SK-N-SH treated with all-trans-retinoic acid at 6 μM for 48 hours (cell line): Measurements from ENCODE around the gene MAST3.

Experiments used
- CREB5 ChIP-seq: fragments of 250-450 bp; sonication (Bioruptor Pico); IDR thresholded peaks from 2 replicates; pipeline ENCODE4 v1.5.1; 2020; ENCODE audit warnings: low read depth, mild to moderate bottlenecking, moderate library complexity
- PATZ1 ChIP-seq: fragments of 250-450 bp; sonication (Bioruptor Pico); IDR thresholded peaks from 2 replicates; pipeline ENCODE4 v1.8.0; 2020; ENCODE audit warnings: mild to moderate bottlenecking, moderate library complexity, borderline replicate concordance
- RARB ChIP-seq: fragments of 250-450 bp; sonication (Bioruptor Pico); IDR thresholded peaks from 2 replicates; pipeline ENCODE4 v1.8.0; 2021; ENCODE audit warnings: mild to moderate bottlenecking, moderate library complexity
- TSHZ2 ChIP-seq: fragments of 250-450 bp; sonication (Bioruptor Pico); IDR thresholded peaks from 2 replicates; pipeline ENCODE4 v1.5.0; 2020; ENCODE audit warnings: mild to moderate bottlenecking, moderate library complexity
- ZFP3 ChIP-seq: fragments of 250-450 bp; sonication (Bioruptor Pico); IDR thresholded peaks from 2 replicates; pipeline ENCODE4 v1.5.0; 2020; ENCODE audit warnings: mild to moderate bottlenecking, moderate library complexity
- ZNF70 ChIP-seq: fragments of 450-650 bp; formaldehyde crosslinking; IDR thresholded peaks from 2 replicates; pipeline ENCODE4 v1.5.0; 2020; ENCODE audit warnings: mild to moderate bottlenecking, moderate library complexity

- TF ChIP-seq PATZ1 (CRISPR knock-in tag) (0 out of 2 replicates have a peak, but pooled peaks have one; percentile 10), TSHZ2 (CRISPR knock-in tag) (peak; percentile 53; the same call in 1 of the 2 replicates), CREB5 (CRISPR knock-in tag) (no peak), ZNF70 (CRISPR knock-in tag) (no peak), ZFP3 (CRISPR knock-in tag) (no peak), RARB (CRISPR knock-in tag) (no peak)
Observed at GRCh38 chr19:18156841-18157464, 59.4 kb downstream of the MAST3 start.
